ENCODE measurements around the gene C22orf15. TPM values are rescaled to one million over a fixed set of nuclear protein-coding genes. Genes with fewer than 3 reads are reported as not detected.

The C22orf15 gene
- total and polyA plus RNA-seq, 2 of the 8 experiments (the other 6 are each of a cell fraction or from before 2014, with no cell fraction given): 4.2 to 4.9 TPM

- no peak for TF ChIP-seq TAF1 (IDR thresholded peaks at IDR 0.05; ENCODE audit: low read depth, low read length)
- TF ChIP-seq NANOG (IDR thresholded peaks at IDR 0.05; ENCODE audit: insufficient read depth, low read depth, low read length, poor library complexity, severe bottlenecking): no peak
- TF ChIP-seq CHD7 (IDR thresholded peaks at IDR 0.05; ENCODE audit: insufficient replicate concordance, low read length): no peak
Measured at GRCh38 chr22:23752090-23752691, 10.6 kb upstream of the C22orf15 start (continued).

Measured in H1 (cell line).